Spleen (tissue), 7 donors: ENCODE measurements around the gene ZSWIM7.

Experiments
- CTCF ChIP-seq, 11 experiments: fragments of 200-600 bp in 7 of 11; fragments of 450-650 bp in 4 of 11; sonication (generic) in 4 of 11; IDR thresholded peaks in 8 of 11; conservative IDR thresholded peaks in 3 of 11; 1 replicate in 7 of 11; 2 replicates in 4 of 11; pipeline versions ENCODE4 v1.4.0 to v1.8.0; 2016 to 2021; ENCODE audit warnings: antibody characterized with exemption in 11 of 11, inconsistent platforms in 4 of 11, mild to moderate bottlenecking in 1 of 11
- POLR2A ChIP-seq, 3 donors: fragments of 450-650 bp; IDR thresholded peaks; one replicate each; pipeline ENCODE4 v1.5.1; 2017; ENCODE audit warnings: antibody characterized with exemption in 3 of 3, mild to moderate bottlenecking in 1 of 3
- POLR2AphosphoS5 ChIP-seq, 3 donors: sonication (generic); formaldehyde crosslinking; IDR thresholded peaks; one replicate each; pipeline ENCODE4 v1.5.1; 2017; ENCODE audit warnings: antibody characterized with exemption in 3 of 3
- donor health status: DM: no; HTN: no; CAD: no; lungs with moderate emphysema.
- donor health status: DM: no; HTN: no; CAD: no.
- donor health status: DM: no; HTN: no; CAD: no.

- TF ChIP-seq CTCF (IDR thresholded peaks at IDR 0.05 in 8 of 11, conservative IDR thresholded peaks at IDR 0.05 in 3 of 11) (no peak), POLR2A (IDR thresholded peaks at IDR 0.05) (no peak), POLR2AphosphoS5 (IDR thresholded peaks at IDR 0.05) (peak in 1 of 3 donors; percentile 7)
Measured at GRCh38 chr17:16048811-16049449, 49.4 kb upstream of the ZSWIM7 start.
